T-helper 2 cell treated with Interferon-gamma antibody and Interleukin-4, amounts not matched to agents 5 μg/mL and 100 μg/mL, for 36 hours (primary cell): ENCODE data around the gene GRM8.

Experiments
- DNase-seq: peaks from one replicate; pipeline ENCODE4 v3.0.0; 2021; ENCODE audit warnings: low spot score
- H3K27ac Mint-ChIP-seq: one replicate; pipeline ENCODE4 v1.8.0; 2021; ENCODE audit warnings: mild to moderate bottlenecking, mixed read lengths
- H3K27me3 Mint-ChIP-seq: one replicate; pipeline ENCODE4 v1.8.0; 2021; ENCODE audit warnings: low read depth, mixed read lengths
- H3K36me3 Mint-ChIP-seq: one replicate; pipeline ENCODE4 v1.8.0; 2021; ENCODE audit warnings: low read depth, mixed read lengths
- H3K4me1 Mint-ChIP-seq: one replicate; pipeline ENCODE4 v1.8.0; 2021; ENCODE audit warnings: low read depth, mixed read lengths
- H3K4me3 Mint-ChIP-seq: one replicate; pipeline ENCODE4 v1.8.0; 2022; ENCODE audit warnings: mild to moderate bottlenecking, moderate library complexity, mixed read lengths
- H3K9me3 Mint-ChIP-seq: one replicate; pipeline ENCODE4 v1.8.0; 2021; ENCODE audit warnings: mixed read lengths

The GRM8 gene

DNA sequence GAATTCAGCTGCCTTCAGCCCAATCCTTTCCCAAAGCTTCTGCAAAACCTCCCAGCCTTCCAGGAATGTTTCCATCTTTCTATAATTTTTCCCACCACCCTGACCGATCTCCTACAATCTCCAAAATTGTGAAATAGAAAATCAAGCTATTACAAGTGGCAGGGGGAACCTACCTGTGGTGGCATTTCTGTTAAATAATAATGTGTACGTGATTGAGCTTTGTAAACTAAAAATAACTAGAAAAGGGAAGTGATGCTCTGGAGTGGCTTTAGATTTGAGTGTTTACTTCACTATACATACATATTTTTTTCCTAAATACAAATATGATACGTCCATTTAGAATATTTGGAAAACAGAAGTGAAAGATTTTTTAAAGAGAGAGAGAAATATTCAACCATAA lies 593.6 kb downstream of the GRM8 start:
- H3K27me3 Mint-ChIP-seq, result no peaks in the 10 kb centered on the region
- no peaks in the 10 kb centered on the region for H3K4me1 Mint-ChIP-seq
- H3K9me3 Mint-ChIP-seq, result no peaks in the 10 kb centered on the region
- H3K4me3 Mint-ChIP-seq, result no peak overlapping the region
- H3K36me3 Mint-ChIP-seq, result no peaks in the 10 kb centered on the region
- no peak overlapping the region for H3K27ac Mint-ChIP-seq
- DNase-seq, result no peak

DNA sequence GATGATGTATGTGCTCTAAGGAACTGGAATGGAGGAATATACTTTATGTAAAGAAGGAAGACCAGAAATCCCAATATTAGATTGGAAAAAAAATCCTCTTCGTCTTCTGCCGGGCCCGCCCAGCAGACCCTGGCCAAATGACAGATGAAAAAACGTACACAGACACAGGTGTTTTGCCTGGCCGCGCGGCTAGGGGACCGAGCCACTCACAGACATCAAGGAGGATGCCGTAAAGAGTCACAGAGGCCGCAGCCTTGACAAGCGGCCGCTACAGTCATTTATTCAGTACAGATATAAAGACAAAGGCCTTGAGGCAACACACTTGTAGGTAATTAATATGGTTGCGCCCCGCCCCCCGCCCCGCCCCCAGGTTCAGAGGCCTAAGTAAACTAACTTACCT lies 594.1 kb downstream of the GRM8 start:
- Mint-ChIP-seq H3K27ac (no peak overlapping the region), H3K36me3 (no peaks in the 10 kb centered on the region), H3K27me3 (no peaks in the 10 kb centered on the region), H3K4me1 (no peaks in the 10 kb centered on the region), H3K9me3 (no peaks in the 10 kb centered on the region), H3K4me3 (no peak overlapping the region)
- no peak for DNase-seq

DNA sequence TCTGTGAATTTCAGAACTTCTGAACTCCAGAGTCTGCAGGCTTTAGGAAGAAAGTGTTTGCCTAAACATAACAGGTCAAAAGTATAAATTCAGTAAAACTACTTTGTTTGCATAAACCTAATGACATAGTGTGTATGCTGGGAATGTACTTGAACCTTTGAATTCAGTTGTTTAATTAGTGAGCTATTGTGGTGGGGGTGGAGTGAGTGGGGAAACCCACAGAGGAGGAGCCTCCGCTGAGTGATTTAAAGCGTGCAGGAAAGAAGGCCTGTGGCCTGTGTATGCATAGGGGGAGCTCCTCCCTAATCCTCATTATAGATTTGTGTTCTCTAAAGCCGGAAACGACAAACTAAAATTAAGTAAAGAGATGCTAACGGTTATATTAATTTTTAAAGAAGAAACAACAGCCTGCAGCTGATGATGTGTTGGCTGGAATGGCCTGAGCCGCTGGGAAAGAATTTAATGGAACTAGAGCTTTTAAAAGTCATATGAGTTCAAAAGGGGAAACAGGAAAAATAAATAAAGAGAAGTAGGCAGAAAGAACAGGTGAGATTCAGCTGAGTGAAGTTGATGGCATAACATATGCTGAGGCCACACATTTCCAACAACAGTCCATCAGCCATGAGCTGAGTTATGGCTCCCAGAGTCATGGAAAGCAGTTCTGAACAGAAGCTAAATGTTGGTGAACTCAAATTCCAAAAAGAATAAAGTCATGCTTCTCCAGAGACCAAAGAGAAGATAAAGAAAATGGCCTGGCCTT lies 595.0 kb downstream of the GRM8 start:
- no peak overlapping the region for H3K4me3 Mint-ChIP-seq
- no peaks in the 10 kb centered on the region for H3K9me3 Mint-ChIP-seq
- no peak overlapping the region for H3K27ac Mint-ChIP-seq
- no peaks in the 10 kb centered on the region for H3K36me3 Mint-ChIP-seq
- H3K4me1 Mint-ChIP-seq, result no peaks in the 10 kb centered on the region
- H3K27me3 Mint-ChIP-seq, result no peaks in the 10 kb centered on the region
- DNase-seq, result no peak

DNA sequence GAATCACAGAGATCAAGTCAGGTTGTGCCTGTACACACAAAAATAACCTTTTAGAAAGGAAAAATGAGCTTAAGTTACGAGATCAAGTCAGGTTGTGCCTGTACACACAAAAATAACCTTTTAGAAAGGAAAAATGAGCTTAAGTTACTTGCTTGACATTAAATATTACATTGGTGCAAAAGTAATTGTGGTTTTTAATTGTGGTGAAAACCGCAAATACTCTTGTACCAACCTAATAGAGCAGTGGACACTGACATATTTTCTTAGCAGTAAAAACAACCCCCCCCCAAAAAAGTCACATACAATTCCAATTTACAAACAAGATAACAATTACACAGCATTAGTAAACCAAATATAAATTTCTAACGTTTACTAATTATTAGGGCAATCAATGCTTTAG lies 595.6 kb downstream of the GRM8 start:
- Mint-ChIP-seq H3K27ac (no peak overlapping the region), H3K4me3 (no peak overlapping the region), H3K36me3 (no peaks in the 10 kb centered on the region), H3K27me3 (no peaks in the 10 kb centered on the region), H3K4me1 (no peaks in the 10 kb centered on the region), H3K9me3 (no peaks in the 10 kb centered on the region)
- no peak for DNase-seq

DNA sequence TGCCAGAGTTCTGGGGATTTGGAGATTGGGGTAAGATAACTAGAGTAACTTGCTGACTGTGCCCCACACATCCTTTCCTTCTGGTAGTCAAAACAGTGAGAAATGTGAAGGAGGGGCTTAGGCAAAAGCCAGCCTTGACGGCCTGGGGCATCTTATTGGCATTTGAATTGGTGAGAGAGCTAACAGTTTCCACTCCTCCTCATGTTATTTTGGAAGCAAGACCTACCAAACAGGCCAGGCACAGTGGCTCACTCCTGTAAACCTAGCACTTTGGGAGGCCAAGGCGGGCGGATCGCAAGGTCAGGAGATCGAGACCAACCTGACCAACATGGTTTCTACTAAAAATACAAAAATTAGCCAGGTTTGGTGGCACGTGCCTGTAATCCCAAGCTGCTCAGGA lies 596.6 kb downstream of the GRM8 start:
- no peaks in the 10 kb centered on the region for H3K36me3 Mint-ChIP-seq
- no peak overlapping the region for H3K4me3 Mint-ChIP-seq
- no peak for DNase-seq
- no peaks in the 10 kb centered on the region for H3K27me3 Mint-ChIP-seq
- H3K4me1 Mint-ChIP-seq, result no peaks in the 10 kb centered on the region
- no peak overlapping the region for H3K27ac Mint-ChIP-seq
- no peaks in the 10 kb centered on the region for H3K9me3 Mint-ChIP-seq

DNA sequence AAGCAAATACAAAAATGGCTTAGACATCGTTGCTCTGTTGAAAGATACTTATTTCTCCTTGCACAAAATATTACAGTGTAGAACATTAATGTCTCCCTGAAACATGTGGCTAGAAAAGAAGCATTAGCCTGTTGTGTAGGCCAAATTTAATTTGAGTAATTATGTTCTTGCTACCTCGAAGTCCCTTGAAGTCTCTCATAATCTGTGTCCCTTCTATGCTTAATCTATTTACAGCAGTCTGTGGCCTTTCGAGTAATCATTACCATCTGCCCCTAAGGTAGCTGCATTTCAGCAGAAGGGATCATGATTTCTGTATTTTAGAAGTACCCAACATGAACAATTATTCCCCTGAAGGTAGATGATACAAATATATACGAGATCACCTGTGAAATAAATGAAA lies 615.2 kb downstream of the GRM8 start:
- Mint-ChIP-seq H3K4me3 (no peak overlapping the region), H3K9me3 (peaks cover 2% of the 10 kb centered on the region), H3K36me3 (no peaks in the 10 kb centered on the region), H3K27me3 (no peaks in the 10 kb centered on the region), H3K4me1 (no peaks in the 10 kb centered on the region), H3K27ac (no peak overlapping the region)
- DNase-seq, result no peak

DNA sequence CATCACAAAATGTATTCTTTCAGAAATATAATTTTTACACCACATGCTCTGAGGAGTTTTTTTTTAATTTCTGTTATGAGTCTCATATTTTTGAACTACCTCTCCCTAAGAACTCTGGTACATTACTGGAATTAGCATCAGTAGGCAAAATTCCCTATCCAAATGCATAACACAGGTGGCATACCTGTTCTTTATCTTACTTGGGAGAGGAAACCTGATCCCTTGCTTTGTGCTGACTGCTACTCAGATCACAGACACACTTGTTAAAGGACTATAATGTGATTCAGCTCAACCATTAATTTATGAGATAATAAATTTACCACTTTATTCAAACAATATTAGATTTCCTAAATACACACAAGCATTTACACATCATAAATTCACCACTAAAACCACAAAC lies 617.2 kb downstream of the GRM8 start:
- H3K27ac Mint-ChIP-seq, result no peak overlapping the region
- H3K4me1 Mint-ChIP-seq, result no peaks in the 10 kb centered on the region
- no peaks in the 10 kb centered on the region for H3K36me3 Mint-ChIP-seq
- no peaks in the 10 kb centered on the region for H3K27me3 Mint-ChIP-seq
- peaks cover 5% of the 10 kb centered on the region for H3K9me3 Mint-ChIP-seq
- DNase-seq, result no peak
- no peak overlapping the region for H3K4me3 Mint-ChIP-seq

DNA sequence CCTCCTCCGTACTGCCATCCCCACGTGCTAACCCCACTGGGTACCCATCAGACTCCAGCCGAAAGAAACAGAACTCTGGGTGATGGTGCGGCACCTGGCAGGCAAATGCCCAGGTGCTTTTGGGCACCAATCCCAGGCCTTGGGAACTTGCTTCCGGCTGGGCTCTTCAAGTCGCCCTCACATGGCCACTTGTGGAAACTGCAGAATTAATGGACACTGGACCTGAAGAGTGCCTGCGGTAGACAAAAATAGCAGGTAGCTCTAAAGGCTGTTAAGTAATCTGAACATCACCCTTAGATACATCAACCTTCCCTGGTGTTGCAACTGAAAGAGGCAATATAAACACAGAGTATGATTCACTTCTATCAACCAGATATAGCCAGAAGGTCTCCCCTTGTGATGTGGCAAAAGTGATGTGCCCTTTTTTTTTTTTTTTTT lies 644.4 kb downstream of the GRM8 start:
- Mint-ChIP-seq H3K4me3 (no peak overlapping the region), H3K27me3 (no peaks in the 10 kb centered on the region), H3K4me1 (no peaks in the 10 kb centered on the region), H3K9me3 (peaks cover 5% of the 10 kb centered on the region), H3K27ac (no peak overlapping the region), H3K36me3 (no peaks in the 10 kb centered on the region)
- DNase-seq, result no peak

DNA sequence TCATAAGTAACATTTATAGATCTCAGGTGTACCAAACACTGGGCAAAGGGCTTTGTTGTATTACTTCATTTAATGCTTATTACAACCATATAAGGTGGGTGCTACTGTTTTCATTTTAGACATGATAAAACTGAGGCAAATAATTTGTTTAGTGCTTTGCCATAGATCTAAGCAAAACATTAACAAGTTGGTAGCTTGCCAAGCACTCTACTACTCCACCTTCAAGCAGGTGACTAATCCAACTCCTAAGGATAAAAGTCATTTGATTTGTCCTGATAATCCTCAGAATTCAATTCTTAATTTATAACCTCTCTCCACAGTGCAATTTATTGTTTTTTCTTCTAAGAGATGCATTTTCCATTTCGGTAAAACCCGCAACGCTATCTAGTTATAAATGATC lies 646.4 kb downstream of the GRM8 start:
- H3K27me3 Mint-ChIP-seq, result no peaks in the 10 kb centered on the region
- H3K4me1 Mint-ChIP-seq, result no peaks in the 10 kb centered on the region
- DNase-seq, result no peak
- no peak overlapping the region for H3K4me3 Mint-ChIP-seq
- no peak overlapping the region for H3K27ac Mint-ChIP-seq
- H3K36me3 Mint-ChIP-seq, result no peaks in the 10 kb centered on the region
- no peaks in the 10 kb centered on the region for H3K9me3 Mint-ChIP-seq

DNA sequence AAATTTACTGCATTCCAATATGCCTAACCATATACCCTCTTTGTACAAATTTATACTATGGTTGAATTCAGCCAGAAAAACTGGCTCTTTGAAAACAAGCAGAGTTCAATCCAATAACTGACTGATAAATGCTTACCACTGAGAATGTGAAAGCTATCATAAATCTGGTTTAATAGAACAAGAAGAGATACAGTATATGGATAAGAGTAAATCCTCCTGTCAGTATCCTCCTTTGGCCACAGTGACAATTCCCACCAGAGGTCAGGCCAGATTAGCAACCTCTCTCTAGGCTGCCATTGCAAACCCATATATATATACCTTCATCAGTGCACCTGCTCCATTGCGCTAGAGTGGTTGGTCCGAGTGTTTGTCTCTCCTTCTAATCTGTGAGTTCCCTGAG lies 647.2 kb downstream of the GRM8 start:
- H3K27ac Mint-ChIP-seq, result no peak overlapping the region
- no peaks in the 10 kb centered on the region for H3K9me3 Mint-ChIP-seq
- DNase-seq, result no peak
- no peaks in the 10 kb centered on the region for H3K27me3 Mint-ChIP-seq
- H3K36me3 Mint-ChIP-seq, result no peaks in the 10 kb centered on the region
- H3K4me3 Mint-ChIP-seq, result no peak overlapping the region
- H3K4me1 Mint-ChIP-seq, result no peaks in the 10 kb centered on the region

DNA sequence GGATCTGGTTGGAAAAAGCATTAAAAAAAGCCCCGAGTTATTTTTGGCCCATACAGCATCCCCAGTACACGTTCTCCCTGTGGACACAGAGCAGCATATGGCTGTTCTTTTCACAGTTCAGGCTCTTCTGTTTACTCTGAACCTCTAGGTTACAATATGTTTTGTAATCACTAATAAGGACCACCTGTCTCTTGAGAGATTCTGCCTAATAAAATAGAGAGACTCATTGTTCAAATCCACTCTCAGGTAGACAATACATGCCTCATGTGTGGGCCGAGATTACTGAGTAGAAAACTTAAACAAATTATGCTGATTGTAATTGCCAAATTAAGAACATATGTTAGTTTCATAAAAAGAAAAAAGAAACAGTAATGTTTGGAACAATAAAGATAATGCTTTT lies 647.7 kb downstream of the GRM8 start:
- H3K27me3 Mint-ChIP-seq, result no peaks in the 10 kb centered on the region
- H3K4me3 Mint-ChIP-seq, result no peak overlapping the region
- no peak overlapping the region for H3K27ac Mint-ChIP-seq
- no peak for DNase-seq
- no peaks in the 10 kb centered on the region for H3K9me3 Mint-ChIP-seq
- H3K36me3 Mint-ChIP-seq, result no peaks in the 10 kb centered on the region
- H3K4me1 Mint-ChIP-seq, result no peaks in the 10 kb centered on the region

DNA sequence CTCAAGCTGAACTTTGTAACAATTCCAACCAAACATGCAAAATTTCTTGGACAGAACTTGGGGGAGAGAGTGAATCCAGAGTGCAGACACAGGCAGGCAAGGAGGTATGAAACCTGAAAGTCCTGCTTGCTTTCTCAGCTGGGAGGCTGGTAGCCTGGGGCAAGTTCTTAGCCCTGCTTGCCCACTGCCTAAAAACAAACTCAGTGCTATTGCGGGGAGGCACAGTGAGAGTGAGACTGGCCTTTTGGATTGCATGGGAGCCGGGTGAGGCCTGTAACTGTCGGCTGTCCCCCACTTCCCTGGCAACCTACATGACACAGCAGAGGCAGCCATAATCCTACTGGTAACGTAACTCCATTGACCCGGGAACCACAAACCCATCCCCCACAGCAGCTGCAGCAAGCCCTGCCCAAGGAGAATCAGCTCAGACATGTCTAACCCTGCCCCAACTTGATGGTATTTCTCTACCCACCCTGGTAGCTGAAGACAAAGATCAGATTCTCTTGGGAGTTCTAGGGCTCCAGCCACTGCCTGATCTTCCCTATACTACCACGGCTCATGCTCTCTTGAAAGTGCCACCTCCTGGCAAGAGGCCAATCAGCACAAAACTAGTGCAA lies 663.6 kb downstream of the GRM8 start:
- Mint-ChIP-seq H3K4me1 (no peaks in the 10 kb centered on the region), H3K27ac (no peak overlapping the region), H3K9me3 (peaks cover 5% of the 10 kb centered on the region), H3K36me3 (no peaks in the 10 kb centered on the region), H3K27me3 (no peaks in the 10 kb centered on the region), H3K4me3 (no peak overlapping the region)
- no peak for DNase-seq

DNA sequence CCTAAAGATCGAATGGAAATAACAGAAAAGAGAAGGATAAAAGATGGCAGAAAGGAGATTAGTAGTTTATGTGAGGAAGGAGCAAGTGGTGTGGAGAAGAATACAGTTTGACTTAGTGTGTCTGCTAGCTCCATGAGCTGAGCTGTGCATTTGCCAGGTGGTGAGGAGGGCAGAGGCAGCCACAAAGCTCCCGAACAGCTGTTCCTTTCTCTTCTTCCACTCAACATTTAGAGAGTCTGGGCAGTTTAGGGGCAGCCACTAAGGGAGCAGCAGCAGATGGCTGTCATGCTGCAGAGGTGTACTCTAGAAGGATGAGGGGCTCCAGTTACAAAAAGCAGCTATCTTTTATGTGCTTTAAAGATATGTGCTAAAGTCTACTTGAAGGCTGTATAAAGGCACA lies 674.4 kb downstream of the GRM8 start:
- H3K27ac Mint-ChIP-seq, result no peak overlapping the region
- H3K4me1 Mint-ChIP-seq, result no peaks in the 10 kb centered on the region
- no peak overlapping the region for H3K4me3 Mint-ChIP-seq
- DNase-seq, result no peak
- no peaks in the 10 kb centered on the region for H3K36me3 Mint-ChIP-seq
- H3K9me3 Mint-ChIP-seq, result peaks cover 6% of the 10 kb centered on the region
- no peaks in the 10 kb centered on the region for H3K27me3 Mint-ChIP-seq

DNA sequence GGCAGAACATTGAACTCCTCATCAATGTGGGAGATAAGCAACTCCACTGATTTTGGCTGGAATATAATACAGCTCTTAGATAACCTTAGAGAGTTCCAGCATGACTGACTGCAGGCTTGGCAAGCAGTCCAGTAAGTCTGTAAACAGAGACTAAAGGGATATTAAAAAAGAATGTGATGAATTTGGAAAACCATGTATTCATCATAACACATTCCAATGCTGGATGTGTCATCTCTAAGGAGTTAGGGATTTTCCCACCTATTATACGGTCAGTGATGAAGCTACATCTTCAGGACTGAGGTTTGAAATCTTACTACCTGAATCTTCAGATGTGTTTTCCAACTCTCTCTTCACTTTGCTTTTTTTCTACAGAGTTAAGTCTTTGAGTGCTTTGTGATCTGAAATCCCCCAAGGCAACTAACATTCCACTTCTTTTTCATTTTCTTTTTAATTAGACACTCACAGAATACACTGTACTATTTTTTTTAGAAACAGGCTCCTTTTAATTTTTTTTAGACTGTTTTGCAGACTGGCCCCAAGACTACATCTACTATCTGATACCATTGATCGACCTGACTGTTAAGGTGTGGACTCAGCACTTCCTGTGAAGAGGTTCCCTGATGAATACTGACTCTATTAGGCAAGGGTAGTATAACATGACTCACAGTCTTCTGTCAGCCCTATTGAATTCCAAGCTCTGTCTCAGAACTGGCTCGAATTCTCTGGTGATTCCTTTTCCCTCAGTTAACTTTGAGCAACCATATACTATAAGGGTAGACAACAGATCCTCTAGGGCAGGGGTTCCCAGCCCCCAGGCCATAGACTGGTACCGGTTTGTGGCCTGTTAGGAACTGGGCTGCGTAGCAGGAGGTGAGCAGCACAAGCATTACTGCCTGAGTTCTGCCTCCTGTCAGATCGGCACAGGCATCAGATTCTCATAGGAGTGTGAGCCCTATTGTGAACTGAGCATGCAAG lies 678.2 kb downstream of the GRM8 start:
- Mint-ChIP-seq H3K27me3 (no peaks in the 10 kb centered on the region), H3K4me1 (no peaks in the 10 kb centered on the region), H3K27ac (no peak overlapping the region), H3K9me3 (peaks cover 3% of the 10 kb centered on the region), H3K36me3 (no peaks in the 10 kb centered on the region), H3K4me3 (no peak overlapping the region)
- no peak for DNase-seq
